Measurements from ENCODE around the gene SLC11A2. TPM values are rescaled to one million over a fixed set of nuclear protein-coding genes. Genes with fewer than 3 reads are reported as not detected.

SLC11A2 gene
- total and polyA plus RNA-seq, 9 of the 15 experiments (the other 6 are each of a cell fraction or from before 2014, with no cell fraction given), result 21.1 to 54.0 (median 32.9) TPM

GRCh38 chr12:50936821-50937530, 89.2 kb downstream of the SLC11A2 start (continued):
- TF ChIP-seq CTCF (IDR thresholded peaks at IDR 0.05 in 2 of 3, conservative IDR thresholded peaks at IDR 0.05 in 1 of 3; ENCODE audit: insufficient read depth in 2 of 3, low read depth in 1 of 3, low read length in 3 of 3) (no peak), SMAD4 (CRISPR knock-in tag; conservative IDR thresholded peaks at IDR 0.05) (peak; percentile 73), XRCC3 (IDR thresholded peaks at IDR 0.05) (no peak), ZNF589 (CRISPR knock-in tag; IDR thresholded peaks at IDR 0.05; ENCODE audit: low read depth) (no peak), ZNF644 (tag; IDR thresholded peaks at IDR 0.05; ENCODE audit: low read depth) (0 out of 2 replicates have a peak, but pooled peaks have one; percentile 36), CSDE1 (IDR thresholded peaks at IDR 0.05) (no peak), PTTG1 (tag; IDR thresholded peaks at IDR 0.05; ENCODE audit: low read depth) (no peak), RB1 (IDR thresholded peaks at IDR 0.05; ENCODE audit: low read depth) (no peak), ZNF253 (CRISPR knock-in tag; conservative IDR thresholded peaks at IDR 0.05) (no peak), NRF1 (conservative IDR thresholded peaks at IDR 0.05 in 1 of 2, IDR thresholded peaks at IDR 0.05 in 1 of 2) (no peak), E2F5 (CRISPR knock-in tag; IDR thresholded peaks at IDR 0.05) (no peak), PBX2 (CRISPR knock-in tag; IDR thresholded peaks at IDR 0.05; ENCODE audit: low read depth) (no peak), PBX2 (tag; conservative IDR thresholded peaks at IDR 0.05; ENCODE audit: low read depth) (no peak), HMGXB4 (CRISPR knock-in tag; IDR thresholded peaks at IDR 0.05) (no peak), ZEB2 (IDR thresholded peaks at IDR 0.05) (0 out of 2 replicates have a peak, but pooled peaks have one; percentile 44), RCOR1 (IDR thresholded peaks at IDR 0.05; ENCODE audit: borderline replicate concordance in 1 of 2, low read depth in 2 of 2, low read length in 2 of 2) (peak in 1 of 2 experiments; percentile 56; a peak in 2 of 4 replicates), CCNT2 (IDR thresholded peaks at IDR 0.05; ENCODE audit: borderline replicate concordance, extremely low read depth, insufficient read length, low read depth, low read length) (no peak), MTA3 (IDR thresholded peaks at IDR 0.05; ENCODE audit: borderline replicate concordance) (no peak)
- TF ChIP-seq, protein P1, sequence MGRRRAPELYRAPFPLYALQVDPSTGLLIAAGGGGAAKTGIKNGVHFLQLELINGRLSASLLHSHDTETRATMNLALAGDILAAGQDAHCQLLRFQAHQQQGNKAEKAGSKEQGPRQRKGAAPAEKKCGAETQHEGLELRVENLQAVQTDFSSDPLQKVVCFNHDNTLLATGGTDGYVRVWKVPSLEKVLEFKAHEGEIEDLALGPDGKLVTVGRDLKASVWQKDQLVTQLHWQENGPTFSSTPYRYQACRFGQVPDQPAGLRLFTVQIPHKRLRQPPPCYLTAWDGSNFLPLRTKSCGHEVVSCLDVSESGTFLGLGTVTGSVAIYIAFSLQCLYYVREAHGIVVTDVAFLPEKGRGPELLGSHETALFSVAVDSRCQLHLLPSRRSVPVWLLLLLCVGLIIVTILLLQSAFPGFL (CRISPR knock-in tag; IDR thresholded peaks at IDR 0.05), result no peak
